Measurements from ENCODE around the gene PRKG1. TPM values are rescaled to one million over a fixed set of nuclear protein-coding genes. Genes with fewer than 3 reads are reported as not detected.
"Not testable (repeated sequence)": the region's sequence is repeated elsewhere in the genome, so short reads cannot be mapped to it uniquely, and the experiment has no call there.

Gene PRKG1
- total RNA-seq, 2 experiments from 2014 or later, result not detected

DNA sequence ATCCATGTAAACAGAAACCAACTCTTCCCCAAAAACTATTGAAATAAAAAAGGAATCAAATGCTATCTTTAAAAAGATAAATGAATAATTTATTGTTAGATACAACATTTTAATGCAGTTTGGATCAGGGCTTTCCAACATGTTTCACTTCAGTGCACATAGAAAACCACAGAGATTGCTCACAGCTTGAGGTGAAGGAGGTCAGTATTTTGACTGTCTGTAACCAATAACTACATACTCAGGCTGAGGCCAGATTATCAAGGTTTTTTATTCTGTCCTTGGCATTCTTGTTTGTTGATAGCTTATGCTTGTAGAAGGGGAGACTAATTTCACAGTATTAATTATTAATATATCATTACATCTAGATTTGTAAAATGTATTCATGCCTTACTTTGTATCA, 195.5 kb downstream of the PRKG1 start:
- H3K27me3 Mint-ChIP-seq, result no peaks in the 10 kb centered on the region
- H3K4me1 Mint-ChIP-seq, result no peaks in the 10 kb centered on the region
- H3K9me3 Mint-ChIP-seq, result no peaks in the 10 kb centered on the region
- no peak overlapping the region for H3K4me3 Mint-ChIP-seq
- DNase-seq, result no peak
- H3K27ac Mint-ChIP-seq, result no peak overlapping the region
- POLR2A ChIA-PET, result no interaction called here
- CTCF ChIA-PET, result no interaction called here
- H3K36me3 Mint-ChIP-seq (ENCODE audit: low read depth), result no peaks in the 10 kb centered on the region

DNA sequence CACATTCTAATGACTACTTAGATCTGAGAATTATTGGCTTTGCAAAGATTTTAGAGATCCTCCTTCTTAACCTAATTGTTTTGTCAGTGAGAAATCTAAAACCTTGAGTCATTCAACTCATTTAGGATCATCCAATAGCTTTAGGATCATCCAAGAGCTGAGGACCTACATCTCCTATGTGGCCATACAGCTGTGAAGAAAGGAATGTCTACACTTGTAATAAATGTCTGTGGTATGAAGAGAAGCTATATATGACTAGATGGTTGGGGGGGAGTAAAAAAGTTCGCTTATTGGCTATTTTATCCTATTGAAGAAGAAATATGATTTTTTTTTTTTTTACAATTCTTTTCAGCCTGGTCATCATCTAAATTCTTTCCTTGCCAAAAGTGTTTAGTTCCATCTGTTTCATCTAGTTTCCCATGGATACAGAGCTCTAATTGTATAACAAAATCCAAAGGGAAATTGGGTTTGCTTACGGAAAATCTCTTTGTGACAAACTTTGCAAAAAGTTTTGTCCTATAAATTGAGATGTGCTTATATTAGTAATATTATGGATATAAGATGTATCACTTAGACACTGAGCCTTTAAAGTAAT, 196.7 kb downstream of the PRKG1 start:
- no peaks in the 10 kb centered on the region for H3K36me3 Mint-ChIP-seq (ENCODE audit: low read depth)
- H3K4me1 Mint-ChIP-seq, result no peaks in the 10 kb centered on the region
- POLR2A ChIA-PET, result no interaction called here
- H3K9me3 Mint-ChIP-seq, result no peaks in the 10 kb centered on the region
- DNase-seq, result no peak
- no peaks in the 10 kb centered on the region for H3K27me3 Mint-ChIP-seq
- H3K4me3 Mint-ChIP-seq, result no peak overlapping the region
- CTCF ChIA-PET, result no interaction called here
- no peak overlapping the region for H3K27ac Mint-ChIP-seq

DNA sequence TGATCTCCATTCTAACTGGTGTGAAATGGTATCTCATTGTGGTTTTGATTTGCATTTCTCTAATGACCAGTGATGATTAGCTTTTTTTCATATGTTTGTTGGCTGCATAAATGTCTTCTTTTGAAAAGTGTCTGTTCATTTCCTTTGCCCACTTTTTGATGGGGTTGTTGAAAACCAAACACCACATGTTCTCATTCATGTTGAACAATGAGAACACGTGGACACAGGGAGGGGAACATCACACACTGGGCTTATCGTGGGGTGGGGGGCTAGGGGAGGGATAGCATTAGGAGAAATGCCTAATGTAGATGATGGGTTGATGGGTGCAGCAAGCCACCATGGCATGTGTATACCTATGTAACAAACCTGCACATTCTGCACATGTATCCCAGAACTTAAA, 197.8 kb downstream of the PRKG1 start:
- POLR2A ChIA-PET; CTCF ChIA-PET; H3K36me3 Mint-ChIP-seq (ENCODE audit: low read depth); H3K27me3 Mint-ChIP-seq; H3K4me3 Mint-ChIP-seq; H3K27ac Mint-ChIP-seq; H3K9me3 Mint-ChIP-seq; H3K4me1 Mint-ChIP-seq; DNase-seq: not testable (repeated sequence)

DNA sequence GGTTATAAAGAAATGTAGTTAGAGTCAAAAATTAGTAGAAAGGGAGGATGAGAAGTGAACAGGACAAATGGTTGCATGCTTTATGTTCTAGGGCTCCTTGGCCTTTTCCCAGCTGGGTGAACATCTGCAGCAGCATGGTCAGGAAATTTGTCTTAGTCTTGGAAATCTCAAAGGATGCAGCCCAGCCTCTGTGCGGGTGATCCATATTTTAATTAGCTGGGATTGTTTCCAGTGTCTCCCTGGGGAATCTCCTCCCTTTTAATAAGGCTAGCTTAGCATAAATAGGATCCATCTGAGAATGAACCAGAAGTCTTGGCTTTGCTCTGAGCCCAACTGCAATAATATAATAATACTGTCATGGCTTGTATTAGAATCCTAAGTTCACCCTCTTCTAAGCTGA, 198.3 kb downstream of the PRKG1 start:
- Mint-ChIP-seq H3K9me3 (no peaks in the 10 kb centered on the region), H3K27ac (no peak overlapping the region), H3K36me3 (ENCODE audit: low read depth) (no peaks in the 10 kb centered on the region), H3K4me3 (no peak overlapping the region), H3K27me3 (no peaks in the 10 kb centered on the region), H3K4me1 (no peaks in the 10 kb centered on the region)
- ChIA-PET CTCF (no interaction called here), POLR2A (no interaction called here)
- no peak for DNase-seq

DNA sequence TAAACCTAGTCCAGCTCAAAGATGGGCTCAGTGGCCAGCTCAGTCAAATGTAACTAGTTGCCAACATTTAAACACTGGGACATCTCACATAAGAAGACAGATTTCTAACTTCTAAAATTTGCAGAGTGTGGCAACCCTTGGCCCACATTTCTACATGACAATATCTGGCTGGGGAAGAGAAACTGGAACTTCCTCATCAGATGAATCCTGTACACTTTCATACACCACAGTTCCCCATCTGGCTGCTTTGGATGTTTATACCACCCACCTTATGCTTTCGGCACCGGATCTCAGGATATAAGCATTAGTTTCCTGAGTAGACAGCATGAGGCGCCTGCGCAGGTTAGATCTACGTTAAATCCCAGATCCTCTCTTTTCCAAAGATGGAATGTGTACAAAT, 199.3 kb downstream of the PRKG1 start:
- H3K9me3 Mint-ChIP-seq, result no peaks in the 10 kb centered on the region
- DNase-seq, result no peak
- no peaks in the 10 kb centered on the region for H3K36me3 Mint-ChIP-seq (ENCODE audit: low read depth)
- no peaks in the 10 kb centered on the region for H3K4me1 Mint-ChIP-seq
- ChIA-PET CTCF (no interaction called here), POLR2A (no interaction called here)
- H3K27me3 Mint-ChIP-seq, result no peaks in the 10 kb centered on the region
- no peak overlapping the region for H3K27ac Mint-ChIP-seq
- no peak overlapping the region for H3K4me3 Mint-ChIP-seq

DNA sequence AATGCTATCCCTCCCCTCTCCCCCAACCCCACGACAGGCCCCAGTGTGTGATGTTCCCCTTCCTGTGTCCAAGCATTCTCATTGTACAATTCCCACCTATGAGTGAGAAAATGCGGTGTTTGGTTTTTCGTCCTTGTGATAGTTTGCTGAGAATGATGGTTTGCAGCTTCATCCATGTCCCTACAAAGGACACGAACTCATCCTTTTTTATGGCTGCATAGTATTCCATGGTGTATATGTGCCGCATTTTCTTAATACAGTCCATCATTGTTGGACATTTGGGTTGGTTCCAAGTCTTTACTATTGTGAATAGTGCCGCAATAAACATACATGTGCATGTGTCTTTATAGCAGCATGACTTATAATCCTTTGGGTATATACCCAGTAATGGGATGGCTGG, 201.8 kb downstream of the PRKG1 start:
- H3K9me3 Mint-ChIP-seq, DNase-seq: not testable (repeated sequence)

DNA sequence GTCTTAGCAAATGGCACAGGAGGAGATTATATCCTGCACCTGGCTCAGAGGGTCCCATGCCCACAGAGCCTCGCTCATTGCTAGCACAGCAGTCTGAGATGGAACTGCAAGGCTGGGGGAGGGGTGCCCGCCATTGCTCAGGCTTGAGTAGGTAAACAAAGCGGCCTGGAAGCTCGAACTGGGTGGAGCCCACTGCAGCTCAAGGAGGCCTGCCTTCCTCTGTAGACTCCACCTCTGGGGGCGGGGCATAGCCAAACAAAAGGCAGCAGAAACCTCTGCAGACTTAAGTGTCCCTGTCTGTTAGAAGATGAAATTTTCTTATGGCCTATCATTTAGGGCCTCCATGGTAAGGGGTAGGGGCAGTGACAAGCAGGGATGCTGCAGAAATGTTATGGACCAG, 207.1 kb downstream of the PRKG1 start:
- H3K27ac Mint-ChIP-seq; H3K4me1 Mint-ChIP-seq; H3K27me3 Mint-ChIP-seq; H3K9me3 Mint-ChIP-seq; CTCF ChIA-PET; POLR2A ChIA-PET; H3K36me3 Mint-ChIP-seq (ENCODE audit: low read depth); H3K4me3 Mint-ChIP-seq; DNase-seq: not testable (repeated sequence)

More for the DNA sequence above, 201.8 kb downstream of the PRKG1 start:
- H3K27ac Mint-ChIP-seq; H3K27me3 Mint-ChIP-seq; H3K4me3 Mint-ChIP-seq; CTCF ChIA-PET; H3K36me3 Mint-ChIP-seq (ENCODE audit: low read depth); POLR2A ChIA-PET; H3K4me1 Mint-ChIP-seq: not testable (repeated sequence)

DNA sequence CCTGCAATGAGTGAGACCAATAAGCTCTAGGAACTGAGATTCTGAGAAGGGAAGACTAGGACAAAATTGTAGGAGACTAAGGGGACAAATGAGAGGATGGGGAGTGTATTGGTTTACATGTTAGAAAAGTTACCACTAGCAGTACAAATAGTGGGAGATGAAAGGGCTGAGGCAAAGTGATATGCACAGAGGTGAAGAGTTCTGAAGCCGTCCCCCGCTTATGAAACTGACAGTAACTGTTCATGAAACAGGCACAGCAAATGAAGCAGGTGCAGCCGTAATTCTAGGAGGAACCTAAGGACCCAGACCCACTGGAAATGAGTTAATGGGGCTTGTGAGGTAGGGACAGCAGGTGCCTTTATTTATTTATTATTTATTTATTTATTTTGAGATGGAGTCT, 211.3 kb downstream of the PRKG1 start:
- H3K27ac Mint-ChIP-seq, result no peak overlapping the region
- no peaks in the 10 kb centered on the region for H3K27me3 Mint-ChIP-seq
- H3K36me3 Mint-ChIP-seq (ENCODE audit: low read depth), result no peaks in the 10 kb centered on the region
- CTCF ChIA-PET, result no interaction called here
- POLR2A ChIA-PET, result no interaction called here
- H3K9me3 Mint-ChIP-seq, result no peaks in the 10 kb centered on the region
- H3K4me3 Mint-ChIP-seq, result no peak overlapping the region
- DNase-seq, result no peak
- no peaks in the 10 kb centered on the region for H3K4me1 Mint-ChIP-seq

DNA sequence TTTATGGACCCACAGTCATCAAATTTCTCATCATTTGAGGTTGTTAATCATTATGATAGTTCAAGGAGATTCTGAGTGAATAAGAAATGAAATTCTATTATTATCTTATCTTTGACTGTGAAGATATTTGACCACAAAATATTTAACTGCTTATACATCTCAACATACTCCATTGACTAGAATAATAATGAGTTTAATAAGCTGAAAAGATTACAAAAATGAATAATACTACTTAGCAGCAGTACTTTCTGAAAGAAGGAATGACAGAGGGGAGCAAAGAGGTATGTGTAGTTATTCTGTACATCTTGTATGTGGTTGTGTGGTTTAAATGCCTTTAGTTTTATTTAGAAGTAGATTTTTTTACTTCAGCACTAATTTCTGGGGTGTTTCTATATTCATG, 214.2 kb downstream of the PRKG1 start:
- H3K27ac Mint-ChIP-seq, result no peak overlapping the region
- DNase-seq, result no peak
- POLR2A ChIA-PET, result no interaction called here
- no peaks in the 10 kb centered on the region for H3K9me3 Mint-ChIP-seq
- no peaks in the 10 kb centered on the region for H3K4me1 Mint-ChIP-seq
- H3K27me3 Mint-ChIP-seq, result no peaks in the 10 kb centered on the region
- CTCF ChIA-PET, result no interaction called here
- H3K4me3 Mint-ChIP-seq, result no peak overlapping the region
- H3K36me3 Mint-ChIP-seq (ENCODE audit: low read depth), result no peaks in the 10 kb centered on the region

DNA sequence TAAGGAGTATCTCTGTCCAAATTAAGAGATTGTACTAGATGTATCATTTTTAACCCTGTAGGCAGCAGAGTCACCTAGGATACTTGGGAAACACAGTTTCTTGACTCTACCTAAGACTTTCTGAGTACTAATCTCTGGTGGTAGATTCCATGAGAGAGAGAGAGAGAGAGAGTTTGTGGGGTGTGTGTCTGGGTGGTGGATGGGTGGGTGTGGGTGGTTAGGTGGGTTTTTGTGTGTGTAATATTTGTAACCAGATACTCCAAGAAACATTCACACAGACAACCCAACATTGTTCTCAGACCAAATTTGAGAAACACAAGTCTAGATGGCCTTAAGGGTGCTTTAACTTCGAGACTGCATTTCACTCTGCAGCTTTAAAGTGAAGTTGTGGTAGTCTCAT, 215.2 kb downstream of the PRKG1 start:
- Mint-ChIP-seq H3K27me3 (no peaks in the 10 kb centered on the region), H3K4me1 (no peaks in the 10 kb centered on the region), H3K36me3 (ENCODE audit: low read depth) (no peaks in the 10 kb centered on the region), H3K4me3 (no peak overlapping the region), H3K27ac (no peak overlapping the region), H3K9me3 (no peaks in the 10 kb centered on the region)
- DNase-seq, result no peak
- POLR2A ChIA-PET, result no interaction called here
- CTCF ChIA-PET, result no interaction called here

DNA sequence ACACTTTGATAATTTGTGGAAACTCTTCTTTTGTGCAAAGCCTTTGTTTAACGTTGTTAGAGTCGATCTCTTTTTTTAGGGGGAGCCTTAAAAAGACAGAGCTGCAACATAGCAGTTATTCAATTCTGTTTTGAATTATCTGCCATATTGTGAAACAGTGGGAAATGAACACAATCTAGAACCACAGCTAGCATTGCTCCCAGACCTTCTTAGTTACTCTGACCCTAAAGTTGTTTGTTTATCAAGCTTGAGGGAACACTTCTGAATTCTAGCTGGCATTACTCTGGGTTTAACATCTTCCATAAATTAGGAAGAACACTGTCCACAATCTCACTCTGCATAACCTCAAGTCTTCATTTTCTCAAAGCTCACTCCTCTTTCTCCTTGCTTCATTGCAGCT, 217.7 kb downstream of the PRKG1 start:
- Mint-ChIP-seq H3K36me3 (ENCODE audit: low read depth) (no peaks in the 10 kb centered on the region), H3K4me3 (no peak overlapping the region), H3K9me3 (no peaks in the 10 kb centered on the region), H3K27ac (no peak overlapping the region), H3K4me1 (no peaks in the 10 kb centered on the region), H3K27me3 (no peaks in the 10 kb centered on the region)
- no peak for DNase-seq
- ChIA-PET POLR2A (no interaction called here), CTCF (interaction anchor here (0.6 kb wide), 1 partner anchor 967 kb away, joined by 3 read pairs; no protein-coding TSS in a partner anchor)

DNA sequence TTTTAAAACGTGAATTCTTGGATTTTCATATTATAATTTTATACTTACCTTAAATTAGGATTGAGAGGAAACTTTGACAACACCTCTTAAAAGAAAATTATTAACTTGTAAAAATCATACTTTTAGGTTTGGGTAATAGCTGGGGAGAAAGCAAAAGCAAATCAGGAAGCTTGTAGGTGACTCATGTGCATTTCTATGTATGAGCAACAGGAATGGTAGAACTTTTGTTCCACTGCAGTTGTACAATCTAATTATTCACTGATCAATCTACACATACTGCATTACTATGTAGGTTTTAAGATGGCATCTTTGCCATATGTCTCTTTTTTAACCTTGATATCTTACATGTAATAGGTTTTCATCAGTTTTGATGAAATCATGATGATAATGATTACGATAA, 223.2 kb downstream of the PRKG1 start:
- Mint-ChIP-seq H3K27me3 (no peaks in the 10 kb centered on the region), H3K4me1 (no peaks in the 10 kb centered on the region), H3K27ac (no peak overlapping the region), H3K36me3 (ENCODE audit: low read depth) (no peaks in the 10 kb centered on the region), H3K9me3 (no peaks in the 10 kb centered on the region), H3K4me3 (no peak overlapping the region)
- POLR2A ChIA-PET, result interaction anchor here (0.5 kb wide), 1 partner anchor 381 kb away, joined by 4 read pairs; no protein-coding TSS in a partner anchor
- CTCF ChIA-PET, result no interaction called here
- no peak for DNase-seq

DNA sequence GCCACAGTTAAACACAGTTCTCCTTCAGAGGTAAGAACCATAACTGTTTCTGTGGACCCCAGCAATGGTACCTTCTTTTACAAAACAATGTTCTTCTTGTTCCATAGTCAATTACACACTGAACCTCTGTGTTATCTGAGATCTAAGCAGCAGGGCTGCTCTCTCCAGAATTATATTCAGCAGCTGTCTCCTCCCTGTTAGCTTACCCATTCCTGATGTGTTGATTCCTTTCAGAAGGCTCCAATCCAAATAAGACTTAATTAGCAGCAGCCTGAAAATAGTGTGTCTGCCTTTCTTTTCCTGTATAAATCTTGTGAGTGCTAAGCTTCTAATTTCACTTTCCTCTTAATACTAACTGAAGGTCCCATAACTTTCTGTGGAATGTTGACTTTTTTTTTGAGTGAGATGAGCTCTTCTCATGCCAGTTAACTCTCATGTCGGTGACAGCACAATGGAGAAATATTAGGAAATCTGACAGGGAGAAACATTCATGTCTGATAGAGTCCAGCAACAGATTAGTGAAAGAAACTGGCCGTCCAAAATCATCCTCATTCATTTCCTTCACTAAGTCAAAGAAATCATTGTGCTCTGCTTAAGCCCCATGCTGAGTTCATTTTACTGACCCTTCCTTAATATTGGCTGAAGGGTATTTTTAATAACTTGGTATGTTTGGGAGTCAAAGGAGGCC, 226.5 kb downstream of the PRKG1 start:
- Mint-ChIP-seq H3K4me1 (no peaks in the 10 kb centered on the region), H3K9me3 (no peaks in the 10 kb centered on the region), H3K36me3 (ENCODE audit: low read depth) (no peaks in the 10 kb centered on the region), H3K4me3 (no peak overlapping the region), H3K27me3 (no peaks in the 10 kb centered on the region), H3K27ac (no peak overlapping the region)
- POLR2A ChIA-PET, result no interaction called here
- CTCF ChIA-PET, result no interaction called here
- DNase-seq, result no peak

DNA sequence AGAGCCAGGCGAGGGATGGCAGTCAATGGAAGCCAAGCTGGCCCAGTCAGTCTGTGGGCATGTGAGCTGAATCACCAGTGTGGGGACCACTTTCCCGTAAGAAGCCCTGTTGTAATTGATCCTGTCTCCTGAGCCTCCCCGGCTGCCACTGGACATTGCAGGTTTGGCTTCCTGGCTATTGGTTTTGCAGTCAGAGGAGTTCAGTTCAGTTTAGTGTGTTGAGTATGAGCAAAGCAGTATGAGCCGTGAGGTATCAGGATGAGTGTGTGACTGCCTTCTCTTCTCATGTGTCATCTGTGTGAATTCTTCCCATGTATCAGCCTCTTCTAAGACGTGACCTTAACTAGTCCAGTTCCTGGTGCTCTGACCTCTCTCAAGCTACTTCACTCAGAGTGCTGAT, 227.4 kb downstream of the PRKG1 start:
- Mint-ChIP-seq H3K27me3 (no peaks in the 10 kb centered on the region), H3K4me3 (no peak overlapping the region), H3K4me1 (no peaks in the 10 kb centered on the region), H3K36me3 (ENCODE audit: low read depth) (no peaks in the 10 kb centered on the region), H3K9me3 (no peaks in the 10 kb centered on the region), H3K27ac (no peak overlapping the region)
- CTCF ChIA-PET, result no interaction called here
- DNase-seq, result no peak
- POLR2A ChIA-PET, result no interaction called here

Data from activated CD4-positive, alpha-beta T cell treated with anti-CD3 and anti-CD28 coated beads, Interleukin-2, amount 10 ng/mL, durations not matched to agents 7 days and 5 days (primary cell).